Nephron progenitor cell (in vitro differentiated cells): ENCODE results near the gene FHOD1.

Experiments used
- DNase-seq: peaks from one replicate; pipeline ENCODE4 v3.0.0; 2021
- H3K27ac Mint-ChIP-seq: 2 replicates; pipeline ENCODE4 v1.8.0; 2021; ENCODE audit warnings: mild to moderate bottlenecking, moderate library complexity, mixed read lengths
- H3K27me3 Mint-ChIP-seq: 2 replicates; pipeline ENCODE4 v1.8.0; 2021; ENCODE audit warnings: mild to moderate bottlenecking, low read depth, mixed read lengths; ENCODE audit not compliant: poor library complexity
- H3K36me3 Mint-ChIP-seq: 2 replicates; pipeline ENCODE4 v1.8.0; 2021; ENCODE audit warnings: low read depth, mixed read lengths
- H3K4me1 Mint-ChIP-seq: 2 replicates; pipeline ENCODE4 v1.8.0; 2021; ENCODE audit warnings: mixed read lengths
- H3K4me3 Mint-ChIP-seq: 2 replicates; pipeline ENCODE4 v1.8.0; 2021; ENCODE audit warnings: mild to moderate bottlenecking, moderate library complexity, mixed read lengths
- H3K9me3 Mint-ChIP-seq: 2 replicates; pipeline ENCODE4 v1.8.0; 2021; ENCODE audit warnings: mild to moderate bottlenecking, moderate library complexity, mixed read lengths
- TF ChIP-seq, protein P1 (sequence below): fragments of 200-600 bp; sonication (generic); IDR thresholded peaks from 2 replicates; pipeline ENCODE4 v1.5.0; 2021; ENCODE audit warnings: antibody characterized with exemption

The FHOD1 gene

GRCh38 chr16:67240506-67240905 lies 6.8 kb downstream of the FHOD1 start:
- Mint-ChIP-seq H3K9me3 (no peaks in the 10 kb centered on the region), H3K27ac (peak overlapping the region; percentile 59), H3K4me1 (peaks cover 44% of the 10 kb centered on the region), H3K27me3 (no peaks in the 10 kb centered on the region), H3K4me3 (no peak overlapping the region), H3K36me3 (peaks cover 15% of the 10 kb centered on the region)
- no peak for DNase-seq
- TF ChIP-seq, protein P1, sequence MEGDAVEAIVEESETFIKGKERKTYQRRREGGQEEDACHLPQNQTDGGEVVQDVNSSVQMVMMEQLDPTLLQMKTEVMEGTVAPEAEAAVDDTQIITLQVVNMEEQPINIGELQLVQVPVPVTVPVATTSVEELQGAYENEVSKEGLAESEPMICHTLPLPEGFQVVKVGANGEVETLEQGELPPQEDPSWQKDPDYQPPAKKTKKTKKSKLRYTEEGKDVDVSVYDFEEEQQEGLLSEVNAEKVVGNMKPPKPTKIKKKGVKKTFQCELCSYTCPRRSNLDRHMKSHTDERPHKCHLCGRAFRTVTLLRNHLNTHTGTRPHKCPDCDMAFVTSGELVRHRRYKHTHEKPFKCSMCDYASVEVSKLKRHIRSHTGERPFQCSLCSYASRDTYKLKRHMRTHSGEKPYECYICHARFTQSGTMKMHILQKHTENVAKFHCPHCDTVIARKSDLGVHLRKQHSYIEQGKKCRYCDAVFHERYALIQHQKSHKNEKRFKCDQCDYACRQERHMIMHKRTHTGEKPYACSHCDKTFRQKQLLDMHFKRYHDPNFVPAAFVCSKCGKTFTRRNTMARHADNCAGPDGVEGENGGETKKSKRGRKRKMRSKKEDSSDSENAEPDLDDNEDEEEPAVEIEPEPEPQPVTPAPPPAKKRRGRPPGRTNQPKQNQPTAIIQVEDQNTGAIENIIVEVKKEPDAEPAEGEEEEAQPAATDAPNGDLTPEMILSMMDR = no peak

- peaks cover 15% of the 10 kb centered on the region for H3K36me3 Mint-ChIP-seq
- no peaks in the 10 kb centered on the region for H3K9me3 Mint-ChIP-seq
- TF ChIP-seq, protein P1 = no peak
- no peak overlapping the region for H3K4me3 Mint-ChIP-seq
- no peak for DNase-seq
- peaks cover 29% of the 10 kb centered on the region for H3K4me1 Mint-ChIP-seq
- no peaks in the 10 kb centered on the region for H3K27me3 Mint-ChIP-seq
- H3K27ac Mint-ChIP-seq = no peak overlapping the region
These were observed 8.3 kb downstream of the FHOD1 start for GRCh38 chr16:67238806-67239470.

DNA sequence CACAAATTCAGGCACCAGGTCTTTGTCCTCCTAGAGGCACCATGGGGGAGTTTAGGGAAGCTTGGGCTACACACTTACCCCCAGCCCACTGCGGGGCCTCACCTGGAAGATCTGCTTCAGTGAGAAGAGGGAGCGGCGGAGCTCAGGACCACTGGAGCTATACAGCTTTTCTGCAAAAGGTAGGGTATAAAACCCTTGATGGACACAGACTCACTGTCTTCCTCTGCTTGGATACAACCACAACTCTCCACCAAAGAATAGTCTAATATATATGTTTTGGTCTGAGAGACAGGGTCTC lies 9.1 kb downstream of the FHOD1 start:
- peaks cover 19% of the 10 kb centered on the region for H3K36me3 Mint-ChIP-seq
- H3K27ac Mint-ChIP-seq = no peak overlapping the region
- H3K9me3 Mint-ChIP-seq = no peaks in the 10 kb centered on the region
- peaks cover 28% of the 10 kb centered on the region for H3K4me1 Mint-ChIP-seq
- no peaks in the 10 kb centered on the region for H3K27me3 Mint-ChIP-seq
- H3K4me3 Mint-ChIP-seq = no peak overlapping the region
- TF ChIP-seq, protein P1 = no peak
- no peak for DNase-seq

- Mint-ChIP-seq H3K4me3 (no peak overlapping the region), H3K4me1 (peaks cover 28% of the 10 kb centered on the region), H3K27ac (no peak overlapping the region), H3K9me3 (no peaks in the 10 kb centered on the region), H3K36me3 (peaks cover 20% of the 10 kb centered on the region), H3K27me3 (no peaks in the 10 kb centered on the region)
- TF ChIP-seq, protein P1 = no peak
- DNase-seq = peak; percentile 49
These were observed 9.6 kb downstream of the FHOD1 start for GRCh38 chr16:67237396-67238277.

DNA sequence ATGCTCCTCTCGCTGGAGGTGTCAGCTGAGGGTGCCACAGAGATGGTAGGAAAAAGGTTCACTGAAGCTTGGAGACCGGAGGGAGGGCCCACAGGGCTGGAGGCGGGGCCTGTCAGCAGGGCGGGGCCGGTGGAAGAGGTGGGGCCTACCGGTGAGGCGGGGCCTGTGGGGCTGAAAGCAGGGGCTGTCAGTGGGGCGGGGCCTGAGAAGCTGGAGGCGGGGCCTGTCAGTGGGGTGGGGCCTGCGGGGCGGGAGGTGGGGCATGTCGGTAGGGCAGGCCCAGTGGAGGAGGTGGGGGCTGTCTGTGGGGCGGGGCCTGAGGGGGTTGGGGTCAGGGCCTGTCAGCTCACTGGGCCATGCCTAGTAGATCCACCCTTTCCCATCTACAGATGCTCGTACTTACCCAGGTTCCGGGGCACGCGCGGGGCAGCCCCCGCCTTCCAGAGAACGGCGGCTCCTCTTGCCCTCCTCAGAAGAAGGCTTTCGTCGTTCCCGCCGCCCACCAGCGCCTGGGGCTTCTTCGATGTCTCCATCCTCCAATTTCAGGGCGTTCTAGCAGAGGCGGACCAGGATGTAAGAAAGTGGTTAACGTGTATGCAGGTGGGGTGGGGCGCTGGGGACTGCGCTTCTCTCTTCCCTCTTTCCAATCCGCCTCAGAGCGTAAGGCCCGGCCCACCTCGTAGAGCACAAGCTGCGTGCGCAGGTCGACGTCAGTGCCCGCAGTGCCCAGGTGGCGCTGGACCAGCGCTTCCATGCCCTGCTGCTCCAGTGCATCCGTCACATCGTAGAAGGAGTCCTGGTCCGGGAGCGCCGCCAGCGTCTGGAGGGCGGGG lies 10.5 kb downstream of the FHOD1 start:
- Mint-ChIP-seq H3K36me3 (peaks cover 20% of the 10 kb centered on the region), H3K4me3 (no peak overlapping the region)

More for the DNA sequence above, 10.5 kb downstream of the FHOD1 start:
- DNase-seq = peak; percentile 77
- Mint-ChIP-seq H3K27me3 (no peaks in the 10 kb centered on the region), H3K9me3 (no peaks in the 10 kb centered on the region), H3K27ac (no peak overlapping the region), H3K4me1 (peaks cover 28% of the 10 kb centered on the region)
- TF ChIP-seq, protein P1 = no peak
